Hematopoietic multipotent progenitor cell (in vitro differentiated cells): ENCODE results near the gene DEAF1. TPM values are rescaled to one million over a fixed set of nuclear protein-coding genes. Genes with fewer than 3 reads are reported as not detected.
"Not testable (repeated sequence)": the region's sequence is repeated elsewhere in the genome, so short reads cannot be mapped to it uniquely, and the experiment has no call there.

Experiments
- DNase-seq, 3 donors: peaks; one replicate each; pipeline ENCODE4 v3.0.0-alpha.2; 2011 to 2015; ENCODE audit warnings: low read depth in 2 of 3, low spot score in 2 of 3
- total RNA-seq: library from RNA; depleted of rRNA; stranded (reverse); fragments of >200 nt; gene quantifications from one replicate; pipeline ENCODE4 v1.2.3, GENCODE V29; 2012

The DEAF1 gene, protein sequence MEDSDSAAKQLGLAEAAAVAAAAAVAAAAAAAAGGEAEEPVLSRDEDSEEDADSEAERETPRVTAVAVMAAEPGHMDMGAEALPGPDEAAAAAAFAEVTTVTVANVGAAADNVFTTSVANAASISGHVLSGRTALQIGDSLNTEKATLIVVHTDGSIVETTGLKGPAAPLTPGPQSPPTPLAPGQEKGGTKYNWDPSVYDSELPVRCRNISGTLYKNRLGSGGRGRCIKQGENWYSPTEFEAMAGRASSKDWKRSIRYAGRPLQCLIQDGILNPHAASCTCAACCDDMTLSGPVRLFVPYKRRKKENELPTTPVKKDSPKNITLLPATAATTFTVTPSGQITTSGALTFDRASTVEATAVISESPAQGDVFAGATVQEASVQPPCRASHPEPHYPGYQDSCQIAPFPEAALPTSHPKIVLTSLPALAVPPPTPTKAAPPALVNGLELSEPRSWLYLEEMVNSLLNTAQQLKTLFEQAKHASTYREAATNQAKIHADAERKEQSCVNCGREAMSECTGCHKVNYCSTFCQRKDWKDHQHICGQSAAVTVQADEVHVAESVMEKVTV
- total RNA-seq, result 80.8 TPM

DNA sequence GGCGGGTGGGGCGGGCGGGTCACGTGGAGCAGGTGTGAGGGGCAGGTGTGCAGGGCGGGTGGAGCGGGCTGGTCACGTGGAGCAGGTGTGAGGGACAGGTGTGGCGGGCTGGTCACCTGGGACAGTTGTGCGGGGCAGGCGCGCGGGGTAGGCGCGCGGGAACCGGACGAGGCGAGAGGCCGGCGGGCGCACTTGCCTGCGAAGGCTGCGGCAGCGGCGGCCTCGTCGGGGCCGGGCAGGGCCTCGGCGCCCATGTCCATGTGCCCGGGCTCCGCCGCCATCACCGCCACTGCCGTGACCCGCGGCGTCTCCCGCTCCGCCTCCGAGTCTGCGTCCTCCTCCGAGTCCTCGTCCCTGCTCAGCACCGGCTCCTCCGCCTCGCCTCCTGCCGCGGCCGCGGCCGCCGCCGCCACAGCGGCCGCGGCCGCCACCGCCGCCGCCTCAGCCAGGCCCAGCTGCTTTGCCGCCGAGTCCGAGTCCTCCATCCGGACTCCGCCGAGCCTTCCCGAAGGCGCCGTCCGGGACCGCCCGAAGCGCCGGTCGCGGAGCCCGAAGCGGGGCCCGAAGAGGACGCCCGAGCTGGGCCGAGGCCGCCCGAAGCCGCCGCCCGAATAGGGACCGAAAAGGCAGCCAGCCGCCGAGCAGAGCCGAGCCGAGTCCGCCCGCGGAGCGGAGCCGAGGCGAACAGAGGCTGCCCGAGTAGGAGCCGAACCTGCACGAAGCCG, at the start of gene DEAF1:
Gene DEAF1, minus strand, starts transcription at position 660 of the 725 bp plus-strand sequence. Its CDS starts 175 bp downstream, at position 485.
- DNase-seq, result peak; percentile 94 to 99 (median 98)

DNA sequence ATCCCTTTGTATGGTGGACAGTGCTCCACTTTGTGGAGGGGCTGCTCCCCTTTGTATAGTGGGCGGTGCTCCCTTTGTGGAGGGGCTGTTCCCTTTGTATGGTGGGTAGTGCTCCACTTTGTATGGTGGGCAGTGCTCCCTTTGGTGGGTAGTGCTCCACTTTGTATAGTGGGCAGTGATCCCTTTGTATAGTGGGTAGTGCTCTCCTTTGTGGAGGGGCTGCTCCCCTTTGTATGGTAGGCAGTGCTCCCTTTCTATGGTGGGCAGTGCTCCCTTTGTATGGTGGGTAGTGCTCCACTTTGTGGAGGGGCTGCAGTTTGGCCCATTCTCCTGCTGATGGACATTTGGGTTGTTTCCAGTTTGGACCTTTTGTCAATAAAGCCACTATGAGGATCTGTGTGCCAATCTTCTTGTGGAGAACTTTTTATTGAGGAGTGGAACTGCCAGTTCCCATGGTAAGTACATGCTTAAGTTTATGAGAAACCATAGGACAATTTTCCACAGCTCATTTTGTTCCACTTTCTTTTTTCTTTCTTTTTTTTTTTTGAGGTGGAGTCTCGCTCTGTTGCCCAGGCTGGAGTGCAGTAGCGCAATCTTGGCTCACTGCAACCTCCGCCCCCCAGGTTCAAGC, 47.7 kb upstream of the DEAF1 start:
- DNase-seq, result no peak

DNA sequence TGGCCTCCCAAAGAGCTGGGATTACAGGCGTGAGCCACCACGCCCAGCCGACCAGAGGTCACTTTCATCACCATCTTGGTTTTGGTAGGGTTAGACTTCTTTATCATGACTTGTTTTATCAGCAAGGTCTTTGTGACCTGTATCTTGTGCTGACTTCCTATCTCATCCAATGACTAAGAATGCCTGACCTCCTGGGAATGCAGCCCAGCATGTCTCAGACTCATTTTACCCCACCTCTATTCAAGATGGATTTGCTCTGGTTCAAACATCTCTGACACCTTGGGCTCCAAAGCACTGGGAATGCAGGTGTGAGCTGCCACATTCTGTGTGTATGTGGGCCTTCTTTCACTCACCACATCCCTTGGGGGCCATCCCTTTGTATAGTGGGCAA, 47.1 kb upstream of the DEAF1 start:
- no peak for DNase-seq

DNA sequence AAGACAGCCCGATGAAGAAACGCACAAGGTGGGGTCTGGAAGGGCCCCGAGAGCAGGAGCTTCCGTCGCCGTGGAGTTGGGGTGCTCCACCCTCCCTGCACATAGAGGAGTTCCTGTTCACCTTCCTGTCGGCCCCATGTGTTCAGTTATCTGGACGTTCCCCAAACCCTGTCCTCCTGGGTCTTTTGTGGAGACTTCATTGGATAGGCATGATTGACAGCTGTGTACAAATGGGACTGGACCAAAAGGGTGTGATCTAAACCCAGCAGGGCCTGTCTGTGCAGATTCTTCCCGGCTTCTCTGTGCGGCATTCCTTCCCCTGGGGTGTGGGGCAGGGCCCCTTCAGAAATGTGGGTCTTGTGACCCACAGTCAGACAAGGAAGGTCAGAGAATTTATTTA, 42.9 kb upstream of the DEAF1 start:
- DNase-seq, result not testable (repeated sequence)

DNA sequence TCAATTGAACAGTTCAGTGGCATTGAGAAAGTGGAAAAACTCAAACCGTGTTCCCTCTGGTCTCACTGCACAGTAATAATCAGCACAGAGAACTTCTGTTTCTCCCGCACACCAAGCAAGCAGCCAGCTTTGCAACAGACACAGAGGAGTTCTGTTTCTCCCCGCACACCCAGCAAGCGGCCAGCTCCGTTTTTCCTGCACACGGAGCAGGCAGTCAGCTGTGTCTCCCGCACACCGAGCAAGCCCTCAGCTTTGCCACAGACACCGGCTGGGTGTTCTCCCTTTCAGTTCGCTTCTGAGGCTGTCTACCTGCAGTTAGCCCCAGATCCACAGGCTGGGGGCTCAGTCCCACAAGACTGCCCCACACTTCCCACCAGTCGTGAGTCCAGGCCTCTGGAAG, 42.3 kb upstream of the DEAF1 start:
- DNase-seq, result no peak

DNA sequence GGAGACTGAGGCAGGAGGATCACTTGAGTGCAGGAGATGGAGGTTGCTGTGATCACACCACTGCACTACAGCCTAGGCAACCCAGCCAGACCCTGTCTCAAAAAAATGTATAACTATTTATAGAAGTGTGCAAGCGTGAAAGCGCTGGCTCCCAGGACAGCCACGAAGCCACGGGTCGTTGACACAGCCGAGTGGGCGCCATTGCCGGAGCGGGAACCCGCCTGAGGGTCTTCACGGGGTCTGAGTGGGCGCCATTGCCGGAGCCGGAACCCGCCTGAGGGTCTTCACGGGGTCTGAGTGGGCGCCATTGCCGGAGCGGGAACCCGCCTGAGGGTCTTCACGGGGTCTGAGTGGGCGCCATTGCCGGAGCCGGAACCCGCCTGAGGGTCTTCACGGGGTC, 39.5 kb upstream of the DEAF1 start:
- DNase-seq, result not testable (repeated sequence)

DNA sequence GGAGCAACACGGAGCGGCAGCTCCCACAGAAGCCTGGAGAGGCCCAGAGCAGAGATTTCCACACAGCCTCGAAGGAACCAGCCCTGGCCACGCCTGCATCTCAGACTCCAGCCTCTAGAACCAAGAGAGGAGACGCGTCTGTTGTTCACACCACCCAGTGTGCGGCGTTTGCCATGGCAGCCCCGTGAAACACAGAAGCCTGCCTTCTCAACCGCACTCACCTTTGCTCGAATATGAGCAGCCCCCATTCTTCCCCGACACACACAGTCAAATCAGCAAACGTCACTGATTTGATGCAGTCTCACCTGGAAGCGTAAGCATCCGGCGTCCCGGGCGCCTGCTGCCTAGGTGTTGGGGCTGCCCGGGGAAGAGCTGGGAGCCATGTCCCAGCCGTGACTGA, 38.0 kb upstream of the DEAF1 start:
- DNase-seq, result no peak

DNA sequence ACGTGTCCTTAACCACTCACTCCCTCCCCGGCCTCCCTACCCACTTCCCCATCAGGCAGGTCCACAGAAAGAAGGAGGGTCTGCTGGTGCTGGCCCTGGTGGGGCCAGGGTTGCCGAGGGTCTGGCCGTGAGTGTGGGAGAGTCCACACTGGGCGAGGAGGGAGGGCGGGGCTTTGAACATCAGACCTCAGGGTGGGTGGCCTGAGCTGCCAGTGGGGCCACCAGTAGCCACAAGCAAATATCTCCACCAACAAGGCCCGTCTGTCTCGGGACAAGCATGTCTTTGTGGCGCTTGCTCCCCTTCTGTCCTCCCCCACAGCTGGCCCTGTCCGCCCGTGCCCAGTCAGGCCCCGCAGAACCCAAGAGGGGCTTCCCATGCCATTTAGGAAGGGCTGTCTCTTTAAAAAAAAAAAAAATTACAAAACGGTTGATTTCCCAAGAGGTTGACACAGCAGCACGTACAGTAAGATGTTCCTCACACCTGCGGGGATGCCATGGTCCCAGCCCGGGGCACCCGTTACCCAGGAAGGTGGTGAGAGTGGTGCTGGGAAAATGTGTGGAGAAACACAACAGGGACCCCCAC, 34.6 kb upstream of the DEAF1 start:
- no peak for DNase-seq

DNA sequence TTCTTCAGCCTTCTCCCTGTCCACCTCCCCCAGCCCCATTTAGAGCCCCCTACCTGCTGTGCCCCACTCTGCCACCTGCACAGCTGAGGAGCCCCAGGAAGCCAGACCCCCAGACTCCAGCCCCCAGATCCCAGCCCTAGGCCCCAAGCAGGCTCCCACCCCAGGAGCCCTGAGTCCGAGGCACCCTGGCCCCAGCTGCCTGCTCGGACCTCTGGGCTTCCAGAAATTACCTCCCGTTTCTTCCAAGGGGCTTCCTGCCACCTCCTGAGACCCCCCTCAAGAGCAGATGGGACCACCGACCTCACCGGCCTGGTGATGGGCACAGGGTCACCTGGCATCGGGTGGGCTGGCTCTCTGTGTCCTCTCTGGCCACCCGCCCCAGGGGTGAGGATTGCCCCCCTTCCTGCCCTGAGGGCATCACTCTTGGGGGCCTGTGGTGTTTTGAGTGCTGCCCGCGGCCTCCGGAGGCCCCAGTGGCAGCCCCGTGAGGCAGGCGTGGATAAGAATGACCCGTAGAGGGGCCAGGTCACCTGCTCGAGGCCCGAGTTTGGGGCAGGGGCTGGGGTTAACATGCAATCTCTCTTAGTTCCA, 34.0 kb upstream of the DEAF1 start:
- DNase-seq, result no peak

DNA sequence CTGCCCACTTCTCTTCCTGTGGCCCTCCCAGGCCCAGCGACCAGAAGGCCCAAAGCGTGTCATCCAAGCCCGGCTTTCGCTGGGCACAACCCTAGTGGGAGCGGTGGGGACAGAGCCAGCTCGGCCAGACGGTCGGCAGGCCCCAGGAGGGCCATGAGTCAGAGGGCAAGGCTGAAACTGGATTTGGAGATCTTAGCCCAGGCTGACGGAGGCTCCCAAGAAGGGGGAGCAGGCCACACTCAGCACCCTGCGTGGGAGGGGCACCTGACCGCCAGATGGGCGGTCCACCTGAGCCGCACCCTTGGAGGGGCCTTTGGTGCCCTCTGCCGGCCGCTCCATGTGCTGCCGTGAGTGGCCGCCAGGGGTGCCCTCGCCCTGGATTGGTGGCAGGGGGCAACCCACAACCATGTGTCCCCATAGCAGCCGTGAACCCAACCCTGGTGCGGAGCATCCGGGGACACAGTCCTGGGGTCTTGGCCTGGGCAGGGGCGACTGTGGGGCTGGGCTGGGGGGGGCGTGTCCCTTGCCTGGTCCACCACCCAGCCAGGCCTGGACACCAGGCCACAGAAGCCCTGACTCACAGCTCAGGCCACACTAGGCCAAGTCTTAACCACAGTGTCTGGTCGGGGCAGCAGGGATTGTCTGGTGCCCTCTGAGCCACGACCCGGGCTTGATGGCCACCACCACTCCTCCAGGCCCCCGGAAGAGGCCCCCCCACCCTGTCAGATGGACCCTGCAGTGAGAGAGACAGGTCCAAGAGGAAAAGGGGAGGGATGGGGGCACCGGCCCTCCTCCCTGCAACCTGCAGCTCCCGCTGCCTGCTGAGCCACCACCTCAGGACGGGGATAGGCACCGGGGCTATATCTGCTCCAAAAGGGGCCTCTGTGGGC, 33.1 kb upstream of the DEAF1 start:
- peak; percentile 67 to 82 (median 81) for DNase-seq

DNA sequence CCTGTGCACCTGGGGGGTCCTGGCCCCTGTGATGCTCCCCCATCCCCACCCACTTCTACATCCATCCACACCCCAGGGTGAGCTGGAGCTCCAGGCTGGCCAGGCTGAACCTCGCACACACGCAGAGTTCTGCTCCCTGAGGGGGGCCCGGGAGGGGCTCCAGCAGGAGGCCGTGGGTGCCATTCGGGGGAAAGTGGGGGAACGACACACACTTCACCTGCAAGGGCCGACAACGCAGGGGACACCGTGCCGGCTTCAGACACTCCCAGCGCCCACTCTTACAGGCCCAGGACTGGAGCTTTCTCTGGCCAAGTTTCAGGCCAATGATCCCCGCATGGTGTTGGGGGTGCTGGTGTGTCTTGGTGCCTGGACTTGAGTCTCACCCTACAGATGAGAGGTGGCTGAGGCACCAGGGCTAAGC, 32.3 kb upstream of the DEAF1 start:
- no peak for DNase-seq

DNA sequence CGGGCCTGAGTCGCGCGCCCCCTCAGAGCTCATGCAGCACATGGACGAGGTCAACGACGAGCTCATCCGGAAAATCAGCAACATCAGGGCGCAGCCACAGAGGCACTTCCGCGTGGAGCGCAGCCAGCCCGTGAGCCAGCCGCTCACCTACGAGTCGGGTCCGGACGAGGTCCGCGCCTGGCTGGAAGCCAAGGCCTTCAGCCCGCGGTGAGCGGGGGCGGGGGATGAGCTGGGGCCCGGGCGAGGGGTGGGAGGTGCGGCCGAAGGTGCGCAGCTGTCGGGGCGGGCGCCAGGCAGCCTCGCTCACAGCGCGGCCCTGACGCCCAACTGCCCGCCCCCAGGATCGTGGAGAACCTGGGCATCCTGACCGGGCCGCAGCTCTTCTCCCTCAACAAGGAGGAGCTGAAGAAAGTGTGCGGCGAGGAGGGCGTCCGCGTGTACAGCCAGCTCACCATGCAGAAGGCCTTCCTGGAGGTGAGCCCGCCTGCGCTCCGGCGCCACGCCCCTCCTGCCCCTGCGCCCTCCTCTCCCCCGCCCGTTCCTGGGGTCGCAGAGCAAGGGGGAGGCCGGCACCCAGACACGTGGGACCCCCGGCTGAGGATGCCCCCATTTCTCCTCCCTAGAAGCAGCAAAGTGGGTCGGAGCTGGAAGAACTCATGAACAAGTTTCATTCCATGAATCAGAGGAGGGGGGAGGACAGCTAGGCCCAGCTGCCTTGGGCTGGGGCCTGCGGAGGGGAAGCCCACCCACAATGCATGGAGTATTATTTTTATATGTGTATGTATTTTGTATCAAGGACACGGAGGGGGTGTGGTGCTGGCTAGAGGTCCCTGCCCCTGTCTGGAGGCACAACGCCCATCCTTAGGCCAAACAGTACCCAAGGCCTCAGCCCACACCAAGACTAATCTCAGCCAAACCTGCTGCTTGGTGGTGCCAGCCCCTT, 31.5 kb upstream of the DEAF1 start:
- DNase-seq, result peak in 1 of 3 donors; percentile 58

DNA sequence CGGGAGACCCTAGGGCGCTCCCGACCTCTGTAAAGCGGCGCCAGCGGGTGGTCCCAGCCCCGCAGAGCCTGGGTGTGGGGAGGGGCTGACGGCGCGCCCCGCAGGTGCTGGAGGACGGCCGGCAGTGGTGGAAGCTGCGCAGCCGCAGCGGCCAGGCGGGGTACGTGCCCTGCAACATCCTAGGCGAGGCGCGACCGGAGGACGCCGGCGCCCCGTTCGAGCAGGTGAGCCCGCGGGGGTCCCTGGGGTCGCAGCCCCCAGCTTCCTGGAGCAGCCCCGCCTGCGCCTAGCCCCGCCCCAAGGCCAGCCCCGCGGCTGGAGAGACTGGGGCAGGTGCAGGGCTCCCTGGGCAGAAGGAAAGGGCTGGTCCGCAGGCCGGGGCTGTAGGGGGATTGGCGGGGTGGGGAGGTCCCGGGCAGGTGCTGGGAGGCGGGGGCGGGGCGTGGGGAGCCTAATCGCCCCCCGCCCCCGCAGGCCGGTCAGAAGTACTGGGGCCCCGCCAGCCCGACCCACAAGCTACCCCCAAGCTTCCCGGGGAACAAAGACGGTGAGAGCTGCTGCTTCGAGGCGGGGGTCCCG, 30.7 kb upstream of the DEAF1 start:
- no peak for DNase-seq

DNA sequence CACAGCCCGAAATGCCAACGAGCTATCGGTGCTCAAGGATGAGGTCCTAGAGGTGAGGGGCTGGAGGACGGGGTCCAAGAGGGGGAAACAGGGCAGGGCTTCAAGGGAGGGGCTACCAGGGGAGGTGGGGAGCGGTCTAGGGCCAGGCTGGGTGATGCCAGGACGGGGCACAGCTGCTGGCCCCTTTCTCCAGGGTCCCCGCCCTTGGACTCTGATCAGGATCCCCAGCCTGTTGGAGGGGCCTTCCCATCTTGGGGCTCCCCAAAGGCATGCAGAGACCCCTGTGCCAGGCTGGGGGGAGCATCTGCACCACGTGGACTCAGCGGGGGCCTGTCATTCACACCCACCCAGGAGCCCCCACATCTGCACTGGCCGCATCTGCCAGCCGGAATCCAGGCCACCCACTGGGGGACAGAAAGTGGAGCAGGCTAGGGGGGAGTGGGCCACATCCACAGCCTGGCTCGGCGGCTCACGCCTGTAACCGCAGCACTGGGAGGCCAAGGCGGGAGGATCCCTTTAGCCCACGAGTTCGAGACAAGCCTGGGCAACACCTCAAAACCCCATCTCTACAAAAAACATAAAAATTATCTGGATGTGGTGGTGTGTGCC, 29.9 kb upstream of the DEAF1 start:
- no peak for DNase-seq

DNA sequence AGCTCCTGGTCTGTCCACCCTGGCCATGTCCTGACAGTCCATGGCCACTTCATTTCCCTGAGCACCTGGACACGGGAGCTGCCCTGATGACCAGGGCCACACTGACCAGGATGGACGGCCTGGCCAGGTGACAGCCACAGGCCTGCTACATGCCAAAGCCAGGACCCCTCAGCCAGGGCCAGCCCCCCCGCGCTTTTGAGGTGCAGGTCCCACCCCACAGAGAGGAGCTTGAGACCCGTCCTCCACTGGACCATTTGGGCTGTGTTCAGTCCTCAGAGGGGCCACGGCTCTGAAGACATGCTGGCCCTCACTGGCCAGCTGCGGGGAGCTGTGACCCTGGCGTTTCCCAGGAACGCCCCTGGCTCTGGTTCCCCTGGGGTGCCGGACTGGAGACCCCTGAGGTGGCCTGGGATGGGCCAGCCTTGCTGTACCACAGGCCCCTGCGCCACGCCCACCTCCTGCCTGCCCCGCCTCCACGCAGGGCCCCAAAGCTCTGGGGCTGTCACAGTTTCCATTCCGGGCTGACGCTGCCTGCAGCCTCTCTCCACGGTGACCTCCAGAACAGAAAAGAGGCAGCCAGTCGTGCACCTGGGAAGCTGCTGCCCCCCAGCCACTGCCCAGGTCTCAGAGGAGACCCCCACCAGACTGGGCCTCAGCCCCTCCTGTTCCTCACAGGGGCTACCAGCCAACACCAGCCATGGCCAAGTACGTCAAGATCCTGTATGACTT, 29.2 kb upstream of the DEAF1 start:
- DNase-seq, result no peak

DNA sequence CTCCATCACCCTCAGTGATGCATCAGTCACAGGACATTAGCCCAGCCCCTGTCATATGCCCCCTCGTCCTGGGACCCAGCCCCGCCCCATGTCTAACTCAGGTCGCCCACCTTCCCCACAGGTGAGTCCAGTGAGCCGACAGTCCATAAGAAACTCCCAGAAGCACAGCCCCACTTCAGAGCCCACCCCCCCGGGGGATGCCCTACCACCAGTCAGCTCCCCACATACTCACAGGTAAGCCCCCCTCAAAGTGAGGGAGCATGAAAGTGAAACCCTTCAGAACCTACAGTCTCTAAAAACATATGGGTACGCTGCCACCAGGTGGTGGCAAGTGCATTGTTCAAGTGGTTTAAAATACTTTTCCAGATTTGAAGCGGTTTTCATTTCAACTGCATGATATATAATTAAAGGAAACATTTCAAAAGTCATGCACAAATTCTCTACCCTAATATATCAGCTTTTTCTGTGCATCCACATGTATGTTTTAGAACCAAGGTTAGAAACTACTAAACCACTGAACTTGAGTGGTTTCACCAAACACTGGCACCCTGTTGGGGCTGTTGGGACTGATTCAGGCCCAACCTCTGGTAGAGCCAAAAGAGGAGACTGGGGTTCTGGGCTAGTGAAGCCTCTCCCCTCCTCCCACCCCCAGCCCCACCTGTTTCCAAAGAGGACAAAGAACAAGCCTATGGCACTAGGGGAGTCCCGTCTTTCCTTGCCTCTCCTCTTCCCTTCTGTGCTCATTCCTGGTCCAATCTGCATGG, 28.3 kb upstream of the DEAF1 start:
- DNase-seq, result peak in 2 of 3 donors; percentile 71 to 78
